ENCODE results near the gene TTC28. TPM values are rescaled to one million over a fixed set of nuclear protein-coding genes. Genes with fewer than 3 reads are reported as not detected.

TTC28 gene
- total RNA-seq, 1 experiment from 2014 or later: 0.12 TPM

GRCh38 chr22:28438183-28438768, 241.4 kb downstream of the TTC28 start:
- H3K9me3 ChIP-seq (ENCODE audit: control insufficient read depth in 1 of 2, insufficient read depth in 1 of 2, low read depth in 1 of 2, low read length in 2 of 2): no peaks in the 10 kb centered on the region
- CTCF ChIA-PET: no interaction called here
- RAD21 ChIA-PET (ENCODE audit: low non-redundant PET in 1 of 2, low total read pairs in 2 of 2, uncharacterized antibody in 2 of 2, unreplicated experiment in 2 of 2): no interaction called here
- H3K79me2 ChIP-seq (ENCODE audit: insufficient read depth, low read length): no peaks in the 10 kb centered on the region
- no peaks in the 10 kb centered on the region for H3K36me3 ChIP-seq (ENCODE audit: control insufficient read depth in 1 of 2, insufficient read depth in 2 of 2, low read length in 2 of 2)
- H3K4me2 ChIP-seq (ENCODE audit: low read length): no peak overlapping the region
- no peak for ATAC-seq
- no peak overlapping the region for H3K4me3 ChIP-seq (replicated peaks in 1 of 2; ENCODE audit: low read depth in 1 of 2, low read length in 2 of 2)
- TF ChIP-seq YY1 (IDR thresholded peaks at IDR 0.05; ENCODE audit: extremely low read depth, insufficient replicate concordance, low read depth, low read length) (no peak), JUND (IDR thresholded peaks at IDR 0.05) (no peak), EZH2 (IDR thresholded peaks at IDR 0.05) (no peak), EZH2phosphoT487 (IDR thresholded peaks at IDR 0.05; ENCODE audit: borderline replicate concordance) (no peak), CEBPB (IDR thresholded peaks at IDR 0.05; ENCODE audit: low read depth) (no peak), EGR1 (IDR thresholded peaks at IDR 0.05; ENCODE audit: low read depth) (no peak), TCF7L2 (IDR thresholded peaks at IDR 0.05; ENCODE audit: borderline replicate concordance, extremely low read depth, insufficient read depth, insufficient read length) (no peak)
- H3K9ac ChIP-seq (ENCODE audit: low read length): no peak overlapping the region
- H3K27ac ChIP-seq (ENCODE audit: low read depth, low read length): no peak overlapping the region
- peaks cover 62% of the 10 kb centered on the region for H3K27me3 ChIP-seq (ENCODE audit: insufficient read depth, low read length)
- intact Hi-C loops (cut with micrococcal nuclease): no loop called here
- H2AFZ ChIP-seq (ENCODE audit: low read depth, low read length, poor library complexity, severe bottlenecking): no peak overlapping the region
- POLR2A ChIA-PET: no interaction called here
- DNase-seq (ENCODE audit: low read depth, low spot score): no peak
- no peaks in the 10 kb centered on the region for H4K20me1 ChIP-seq (ENCODE audit: insufficient read depth)
- H3K4me1 ChIP-seq (ENCODE audit: control insufficient read depth in 1 of 2, insufficient read depth in 2 of 2, low read length in 2 of 2): no peaks in the 10 kb centered on the region
- no peaks in the 10 kb centered on the region for H3K9me2 ChIP-seq (ENCODE audit: insufficient read depth)
- BruUV-seq (replicated peaks): no TSS peak

- CTCF ChIA-PET: no interaction called here
- intact Hi-C loops (cut with micrococcal nuclease): no loop called here
- BruUV-seq (replicated peaks): no TSS peak
- H3K9me3 ChIP-seq (ENCODE audit: control insufficient read depth in 1 of 2, insufficient read depth in 1 of 2, low read depth in 1 of 2, low read length in 2 of 2): no peaks in the 10 kb centered on the region
- no peaks in the 10 kb centered on the region for H3K79me2 ChIP-seq (ENCODE audit: insufficient read depth, low read length)
- H3K27ac ChIP-seq (ENCODE audit: low read depth, low read length): no peak overlapping the region
- H3K9ac ChIP-seq (ENCODE audit: low read length): no peak overlapping the region
- TF ChIP-seq CEBPB (IDR thresholded peaks at IDR 0.05; ENCODE audit: low read depth): no peak
- TF ChIP-seq SIN3A (IDR thresholded peaks at IDR 0.05; ENCODE audit: low read depth): no peak
- TF ChIP-seq TCF7L2 (IDR thresholded peaks at IDR 0.05; ENCODE audit: borderline replicate concordance, extremely low read depth, insufficient read depth, insufficient read length): no peak
- no peak for TF ChIP-seq RAD21 (IDR thresholded peaks at IDR 0.05; ENCODE audit: low read depth)
- TF ChIP-seq EZH2phosphoT487 (IDR thresholded peaks at IDR 0.05; ENCODE audit: borderline replicate concordance): no peak
- TF ChIP-seq SRF (IDR thresholded peaks at IDR 0.05; ENCODE audit: low read depth): no peak
- TF ChIP-seq ZNF274 (IDR thresholded peaks at IDR 0.05; ENCODE audit: low read depth, low read length): no peak
- TF ChIP-seq POLR2AphosphoS5 (IDR thresholded peaks at IDR 0.05; ENCODE audit: low read depth, low read length): no peak
- TF ChIP-seq ATF3 (IDR thresholded peaks at IDR 0.05): no peak
- TF ChIP-seq MAX (IDR thresholded peaks at IDR 0.05): no peak
- no peak for TF ChIP-seq REST (IDR thresholded peaks at IDR 0.05; ENCODE audit: low read depth)
- TF ChIP-seq POLR2A (IDR thresholded peaks at IDR 0.05; ENCODE audit: borderline replicate concordance, extremely low read depth, insufficient read depth, insufficient read length): no peak
- TF ChIP-seq EZH2 (IDR thresholded peaks at IDR 0.05): no peak
- TF ChIP-seq SP1 (IDR thresholded peaks at IDR 0.05; ENCODE audit: low read depth): no peak
- no peak for TF ChIP-seq ZFX (IDR thresholded peaks at IDR 0.05)
- no peak for TF ChIP-seq CBX3 (IDR thresholded peaks at IDR 0.05; ENCODE audit: low read depth)
- no peak for TF ChIP-seq YY1 (IDR thresholded peaks at IDR 0.05; ENCODE audit: extremely low read depth, insufficient replicate concordance, low read depth, low read length)
- RAD21 ChIA-PET (ENCODE audit: low non-redundant PET in 1 of 2, low total read pairs in 2 of 2, uncharacterized antibody in 2 of 2, unreplicated experiment in 2 of 2): no interaction called here
- POLR2A ChIA-PET: no interaction called here
- no peak for DNase-seq (ENCODE audit: low read depth, low spot score)
- no peak overlapping the region for H2AFZ ChIP-seq (ENCODE audit: low read depth, low read length, poor library complexity, severe bottlenecking)
- H3K4me3 ChIP-seq (replicated peaks in 1 of 2; ENCODE audit: low read depth in 1 of 2, low read length in 2 of 2): no peak overlapping the region
- no peaks in the 10 kb centered on the region for H4K20me1 ChIP-seq (ENCODE audit: insufficient read depth)
- no peaks in the 10 kb centered on the region for H3K9me2 ChIP-seq (ENCODE audit: insufficient read depth)
- H3K27me3 ChIP-seq (ENCODE audit: insufficient read depth, low read length): peaks cover 57% of the 10 kb centered on the region; the same call in 1 of the 2 replicates
- no peaks in the 10 kb centered on the region for H3K36me3 ChIP-seq (ENCODE audit: control insufficient read depth in 1 of 2, insufficient read depth in 2 of 2, low read length in 2 of 2)
- ATAC-seq: no peak
- H3K4me1 ChIP-seq (ENCODE audit: control insufficient read depth in 1 of 2, insufficient read depth in 2 of 2, low read length in 2 of 2): no peaks in the 10 kb centered on the region
- no peak overlapping the region for H3K4me2 ChIP-seq (ENCODE audit: low read length)
Measured at GRCh38 chr22:28435982-28436381, 243.7 kb downstream of the TTC28 start.
